Measurements from ENCODE around the gene GPR89A. TPM values are rescaled to one million over a fixed set of nuclear protein-coding genes. Genes with fewer than 3 reads are reported as not detected.

The GPR89A gene
- total RNA-seq, 1 donor from 2014 or later = 31.4 TPM

- TF ChIP-seq, protein P1, sequence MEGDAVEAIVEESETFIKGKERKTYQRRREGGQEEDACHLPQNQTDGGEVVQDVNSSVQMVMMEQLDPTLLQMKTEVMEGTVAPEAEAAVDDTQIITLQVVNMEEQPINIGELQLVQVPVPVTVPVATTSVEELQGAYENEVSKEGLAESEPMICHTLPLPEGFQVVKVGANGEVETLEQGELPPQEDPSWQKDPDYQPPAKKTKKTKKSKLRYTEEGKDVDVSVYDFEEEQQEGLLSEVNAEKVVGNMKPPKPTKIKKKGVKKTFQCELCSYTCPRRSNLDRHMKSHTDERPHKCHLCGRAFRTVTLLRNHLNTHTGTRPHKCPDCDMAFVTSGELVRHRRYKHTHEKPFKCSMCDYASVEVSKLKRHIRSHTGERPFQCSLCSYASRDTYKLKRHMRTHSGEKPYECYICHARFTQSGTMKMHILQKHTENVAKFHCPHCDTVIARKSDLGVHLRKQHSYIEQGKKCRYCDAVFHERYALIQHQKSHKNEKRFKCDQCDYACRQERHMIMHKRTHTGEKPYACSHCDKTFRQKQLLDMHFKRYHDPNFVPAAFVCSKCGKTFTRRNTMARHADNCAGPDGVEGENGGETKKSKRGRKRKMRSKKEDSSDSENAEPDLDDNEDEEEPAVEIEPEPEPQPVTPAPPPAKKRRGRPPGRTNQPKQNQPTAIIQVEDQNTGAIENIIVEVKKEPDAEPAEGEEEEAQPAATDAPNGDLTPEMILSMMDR (IDR thresholded peaks at IDR 0.05; ENCODE audit: partially characterized antibody, unreplicated experiment) = no peak
- DNase-seq = no peak
- no peaks in the 10 kb centered on the region for H3K36me3 Mint-ChIP-seq (ENCODE audit: unreplicated experiment)
- peaks cover 2% of the 10 kb centered on the region for H3K4me1 Mint-ChIP-seq (ENCODE audit: low read depth, unreplicated experiment)
- H3K9me3 Mint-ChIP-seq (ENCODE audit: unreplicated experiment) = no peaks in the 10 kb centered on the region
- no peak overlapping the region for H3K4me3 Mint-ChIP-seq (ENCODE audit: unreplicated experiment)
- H3K27ac Mint-ChIP-seq (ENCODE audit: unreplicated experiment) = no peak overlapping the region
- H3K27me3 Mint-ChIP-seq (ENCODE audit: unreplicated experiment) = peaks cover 2% of the 10 kb centered on the region
Measured at GRCh38 chr1:145710291-145711027, 102.7 kb downstream of the GPR89A start.

- Mint-ChIP-seq H3K27me3 (ENCODE audit: unreplicated experiment) (peaks cover 2% of the 10 kb centered on the region), H3K27ac (ENCODE audit: unreplicated experiment) (no peak overlapping the region), H3K9me3 (ENCODE audit: unreplicated experiment) (no peaks in the 10 kb centered on the region), H3K4me1 (ENCODE audit: low read depth, unreplicated experiment) (peaks cover 4% of the 10 kb centered on the region), H3K4me3 (ENCODE audit: unreplicated experiment) (no peak overlapping the region), H3K36me3 (ENCODE audit: unreplicated experiment) (no peaks in the 10 kb centered on the region)
- TF ChIP-seq, protein P1 (IDR thresholded peaks at IDR 0.05; ENCODE audit: partially characterized antibody, unreplicated experiment) = no peak
- DNase-seq = no peak
Measured at GRCh38 chr1:145711213-145711651, 103.4 kb downstream of the GPR89A start.

DNA sequence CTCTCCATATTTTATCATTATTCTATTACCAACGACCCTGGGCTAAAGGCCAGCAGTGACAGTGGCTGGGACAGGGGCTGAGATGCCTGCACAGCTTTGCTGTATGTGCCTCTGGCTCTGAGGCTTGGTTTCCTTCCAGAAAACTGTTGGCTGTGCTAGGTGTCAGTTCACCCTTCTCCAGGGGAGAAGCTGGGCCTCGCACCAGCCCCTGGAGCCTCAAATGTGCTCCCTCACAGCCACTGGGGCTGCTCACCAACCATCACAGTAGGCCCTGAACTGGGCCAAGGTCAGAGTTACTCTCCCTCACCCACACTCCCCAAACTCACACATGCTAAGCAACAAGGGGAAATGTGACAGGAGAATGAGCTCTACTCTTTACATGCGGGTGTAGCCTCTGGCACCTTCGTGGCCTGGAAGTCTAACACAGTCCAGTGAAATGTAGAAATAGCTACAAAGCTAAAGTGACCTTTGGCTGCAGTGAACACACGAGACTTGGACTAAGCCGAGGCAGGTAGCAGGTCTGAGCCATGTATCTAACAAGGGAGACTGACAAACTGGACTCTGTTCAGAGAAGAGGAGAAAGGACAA lies 106.8 kb downstream of the GPR89A start:
- no peak overlapping the region for H3K4me3 Mint-ChIP-seq (ENCODE audit: unreplicated experiment)
- DNase-seq = no peak
- peaks cover 2% of the 10 kb centered on the region for H3K9me3 Mint-ChIP-seq (ENCODE audit: unreplicated experiment)
- H3K4me1 Mint-ChIP-seq (ENCODE audit: low read depth, unreplicated experiment) = peaks cover 10% of the 10 kb centered on the region
- no peaks in the 10 kb centered on the region for H3K36me3 Mint-ChIP-seq (ENCODE audit: unreplicated experiment)
- peaks cover under 1% of the 10 kb centered on the region for H3K27me3 Mint-ChIP-seq (ENCODE audit: unreplicated experiment)
- TF ChIP-seq, protein P1 (IDR thresholded peaks at IDR 0.05; ENCODE audit: partially characterized antibody, unreplicated experiment) = no peak
- no peak overlapping the region for H3K27ac Mint-ChIP-seq (ENCODE audit: unreplicated experiment)

DNA sequence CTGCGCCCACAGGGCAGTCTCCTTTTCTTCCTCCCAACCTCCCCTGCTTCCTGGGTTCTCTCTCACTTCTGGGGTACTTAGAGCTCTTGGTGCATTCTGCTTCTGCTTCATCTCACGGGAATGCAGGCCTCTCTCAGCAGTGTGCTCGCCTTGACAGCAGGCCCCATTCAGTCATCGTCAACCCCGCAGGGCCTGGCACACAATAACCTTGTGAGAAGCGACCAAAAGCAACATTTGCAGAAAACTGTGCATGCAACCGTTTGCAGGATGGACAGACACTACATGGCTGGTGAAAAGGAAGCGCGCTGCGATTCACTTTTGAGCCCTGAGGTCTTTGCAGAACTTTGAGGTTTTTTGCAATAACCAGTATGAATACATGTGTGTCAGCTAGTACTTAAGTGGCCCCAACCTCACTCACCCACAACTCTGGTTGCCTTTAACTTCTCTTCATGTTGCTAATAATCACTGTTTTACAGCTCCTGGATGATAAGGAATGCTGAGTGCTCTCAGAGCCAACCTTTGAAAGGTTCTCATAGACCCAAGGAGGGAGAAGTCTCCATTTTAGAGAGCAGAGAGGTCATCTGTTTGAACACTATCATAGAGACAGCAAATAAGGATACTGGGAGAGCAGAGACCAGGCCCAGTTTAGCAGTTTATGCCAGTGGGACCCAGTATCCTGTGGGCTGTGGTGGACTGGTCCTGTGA lies 109.0 kb downstream of the GPR89A start:
- no peak overlapping the region for H3K27ac Mint-ChIP-seq (ENCODE audit: unreplicated experiment)
- no peak overlapping the region for H3K4me3 Mint-ChIP-seq (ENCODE audit: unreplicated experiment)
- peaks cover 10% of the 10 kb centered on the region for H3K27me3 Mint-ChIP-seq (ENCODE audit: unreplicated experiment)
- H3K36me3 Mint-ChIP-seq (ENCODE audit: unreplicated experiment) = no peaks in the 10 kb centered on the region
- peaks cover 16% of the 10 kb centered on the region for H3K4me1 Mint-ChIP-seq (ENCODE audit: low read depth, unreplicated experiment)
- no peak for DNase-seq
- peaks cover 5% of the 10 kb centered on the region for H3K9me3 Mint-ChIP-seq (ENCODE audit: unreplicated experiment)
- TF ChIP-seq, protein P1 (IDR thresholded peaks at IDR 0.05; ENCODE audit: partially characterized antibody, unreplicated experiment) = no peak
